GM18526 (cell line): ENCODE data around the gene DNAI2.

Experiments
- POLR2A ChIP-seq: IDR thresholded peaks from 3 replicates; pipeline ENCODE4 v1.6.1; 2011; ENCODE audit not compliant: insufficient read length; ENCODE audit errors: extremely low read depth

Gene DNAI2, protein sequence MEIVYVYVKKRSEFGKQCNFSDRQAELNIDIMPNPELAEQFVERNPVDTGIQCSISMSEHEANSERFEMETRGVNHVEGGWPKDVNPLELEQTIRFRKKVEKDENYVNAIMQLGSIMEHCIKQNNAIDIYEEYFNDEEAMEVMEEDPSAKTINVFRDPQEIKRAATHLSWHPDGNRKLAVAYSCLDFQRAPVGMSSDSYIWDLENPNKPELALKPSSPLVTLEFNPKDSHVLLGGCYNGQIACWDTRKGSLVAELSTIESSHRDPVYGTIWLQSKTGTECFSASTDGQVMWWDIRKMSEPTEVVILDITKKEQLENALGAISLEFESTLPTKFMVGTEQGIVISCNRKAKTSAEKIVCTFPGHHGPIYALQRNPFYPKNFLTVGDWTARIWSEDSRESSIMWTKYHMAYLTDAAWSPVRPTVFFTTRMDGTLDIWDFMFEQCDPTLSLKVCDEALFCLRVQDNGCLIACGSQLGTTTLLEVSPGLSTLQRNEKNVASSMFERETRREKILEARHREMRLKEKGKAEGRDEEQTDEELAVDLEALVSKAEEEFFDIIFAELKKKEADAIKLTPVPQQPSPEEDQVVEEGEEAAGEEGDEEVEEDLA

DNA sequence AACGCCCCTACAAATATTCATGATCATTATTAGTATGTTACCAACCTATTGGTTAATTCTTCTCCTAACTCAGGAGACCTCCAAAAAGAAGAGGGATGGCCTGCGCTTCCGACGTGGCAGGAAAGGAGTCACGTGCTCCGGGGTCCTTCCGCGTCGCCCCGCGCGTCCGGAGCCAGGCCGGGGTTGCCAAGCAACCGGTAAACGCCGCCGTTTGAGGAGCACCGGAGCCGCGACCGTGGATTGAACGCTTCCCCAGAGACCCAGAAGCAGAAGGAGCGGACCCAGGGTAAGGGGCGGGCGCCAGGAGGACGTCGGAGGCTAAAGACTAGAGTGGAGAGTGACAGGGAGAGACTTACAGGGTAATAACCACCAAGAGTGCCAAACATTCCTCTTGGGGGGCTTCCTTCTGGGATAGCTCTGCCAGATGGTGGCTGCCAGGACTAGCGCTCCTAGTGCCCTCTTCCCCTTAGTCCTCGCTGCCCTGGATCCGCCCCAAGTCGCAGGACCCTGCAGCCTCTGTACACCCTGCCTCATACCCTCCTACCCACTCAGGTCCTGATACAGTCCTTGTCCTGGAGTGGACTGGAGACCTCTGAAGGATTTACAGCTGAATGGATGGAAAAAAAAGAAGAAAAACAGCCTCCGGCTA, at the start of gene DNAI2:
DNAI2 (plus strand) TSS at position 175 of the 649 bp plus-strand sequence. CDS start 7,584 bp downstream, outside the sequence.
- TF ChIP-seq POLR2A: no peak

DNA sequence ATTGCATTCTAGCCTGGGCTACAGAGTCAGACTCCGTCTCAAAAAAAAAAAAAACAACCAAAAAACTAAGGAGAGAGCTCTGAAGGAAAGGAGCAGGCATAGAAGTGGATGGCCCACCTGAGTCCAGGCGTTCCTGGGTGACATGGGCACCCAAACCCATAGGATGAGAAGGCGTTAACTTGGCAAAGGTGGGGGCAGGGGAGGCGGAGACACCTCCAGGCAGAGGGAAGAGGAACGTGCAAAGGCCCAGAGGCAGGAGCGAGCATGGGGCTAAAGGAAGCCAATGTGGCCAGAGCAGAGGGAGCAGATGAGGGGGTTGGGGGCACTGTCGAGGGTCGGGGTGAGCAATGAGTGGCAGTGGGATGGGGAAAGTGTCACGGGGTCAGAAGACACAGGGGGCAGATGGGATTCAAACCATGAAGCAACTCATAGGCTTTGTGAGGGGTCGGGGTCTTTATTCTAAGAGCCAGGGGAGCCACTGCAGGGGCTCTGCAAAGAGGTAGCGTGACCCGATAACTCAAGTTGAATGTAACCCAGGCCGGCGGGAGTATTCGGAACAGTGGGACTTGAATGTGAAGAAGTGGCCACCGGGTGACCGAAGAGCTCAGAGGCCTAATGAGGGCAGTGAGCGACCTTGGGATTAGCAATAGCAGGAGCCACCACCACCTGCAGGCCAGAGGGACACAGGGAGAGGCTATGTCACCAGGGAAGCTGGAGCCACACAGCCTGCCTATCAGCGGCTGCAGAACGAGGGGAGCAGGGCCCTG, 48.9 kb upstream of the DNAI2 start:
- TF ChIP-seq POLR2A: no peak

DNA sequence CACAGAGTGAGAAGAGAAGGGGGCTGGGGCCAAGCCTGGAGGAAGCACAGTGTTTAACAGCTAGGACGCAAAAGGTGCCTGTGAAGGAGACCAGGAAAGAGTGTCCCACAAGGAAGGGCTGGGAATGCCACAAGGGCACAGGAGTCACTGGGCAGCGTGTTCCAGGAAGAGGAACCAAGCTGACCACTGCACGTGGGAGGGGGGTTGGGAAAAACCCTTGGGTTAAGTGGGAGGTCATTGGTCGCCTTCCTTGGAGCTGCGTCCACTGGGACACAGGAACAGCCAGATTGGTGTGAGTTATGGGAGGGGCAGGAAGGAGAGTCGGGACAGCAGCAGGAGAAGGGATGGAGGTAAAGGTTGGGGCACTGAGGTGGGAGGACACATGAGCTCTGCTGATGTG, 47.8 kb upstream of the DNAI2 start:
- no peak for TF ChIP-seq POLR2A

DNA sequence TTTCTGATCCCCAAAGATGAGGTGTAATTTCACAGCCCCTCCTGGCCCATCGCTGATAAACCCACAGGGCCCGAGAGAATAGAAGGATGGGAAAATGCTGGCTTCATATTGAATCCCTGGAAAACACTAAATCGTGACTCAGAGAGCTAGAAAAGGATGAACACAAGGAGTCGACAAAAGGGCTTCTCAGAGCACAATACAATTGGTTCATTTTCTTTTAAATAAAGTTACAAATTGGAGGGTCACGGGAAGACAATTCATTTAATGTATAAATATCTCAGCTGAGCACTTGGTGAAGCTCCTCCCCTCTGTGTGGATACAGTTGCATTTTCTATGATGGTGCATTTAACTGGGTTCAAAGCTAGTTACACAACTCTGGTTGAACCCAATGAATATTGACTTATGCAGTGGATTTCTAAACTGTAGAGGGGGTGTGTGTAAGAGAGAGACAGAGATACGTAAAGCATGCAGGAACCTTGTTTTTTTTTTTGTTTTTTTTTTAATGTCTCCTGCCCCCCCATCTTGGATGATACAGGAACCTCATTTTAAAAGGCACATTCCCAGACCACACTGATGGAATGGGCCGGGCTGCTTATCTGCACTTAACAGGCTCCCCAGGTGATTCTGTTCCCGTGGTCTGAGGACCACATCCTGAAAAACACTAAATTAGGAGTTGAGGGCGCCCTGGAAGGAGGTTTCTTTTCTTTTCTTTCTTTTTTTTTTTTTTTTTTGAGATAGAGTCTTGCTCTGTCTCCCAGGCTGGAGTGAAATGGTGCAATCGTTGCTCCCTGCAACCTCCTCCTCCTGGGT, 46.6 kb upstream of the DNAI2 start:
- no peak for TF ChIP-seq POLR2A

DNA sequence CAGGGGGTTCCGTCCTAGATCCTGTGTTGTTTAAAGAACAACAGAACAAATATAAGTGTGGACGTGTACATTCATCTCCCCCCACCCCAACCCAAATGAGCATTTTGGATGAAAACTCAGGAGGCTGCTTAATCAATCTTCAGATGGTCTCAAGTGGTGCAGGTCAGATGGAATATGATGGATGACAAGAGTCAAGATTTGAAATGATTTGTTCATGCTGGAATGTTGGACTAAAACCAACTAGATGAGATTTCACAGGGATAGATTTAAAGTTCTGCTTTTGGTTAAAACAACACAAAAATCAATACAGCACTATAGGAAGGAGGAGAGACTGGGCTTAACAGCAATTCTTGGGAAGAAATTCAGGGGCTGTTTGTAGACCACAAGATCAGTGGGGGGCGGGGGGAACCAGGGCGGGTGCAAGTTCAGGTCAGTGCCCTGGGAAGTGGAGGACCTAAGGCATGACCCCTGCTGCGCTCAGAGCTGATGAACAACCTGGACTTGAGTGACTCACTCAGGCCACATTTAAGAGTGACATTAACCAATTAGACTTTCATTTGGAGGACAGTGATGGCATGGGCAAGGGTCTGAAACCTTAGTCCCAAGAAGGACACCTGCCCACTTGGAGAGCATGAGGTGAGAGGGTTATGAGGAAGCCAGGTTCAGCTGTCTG, 45.6 kb upstream of the DNAI2 start:
- no peak for TF ChIP-seq POLR2A

DNA sequence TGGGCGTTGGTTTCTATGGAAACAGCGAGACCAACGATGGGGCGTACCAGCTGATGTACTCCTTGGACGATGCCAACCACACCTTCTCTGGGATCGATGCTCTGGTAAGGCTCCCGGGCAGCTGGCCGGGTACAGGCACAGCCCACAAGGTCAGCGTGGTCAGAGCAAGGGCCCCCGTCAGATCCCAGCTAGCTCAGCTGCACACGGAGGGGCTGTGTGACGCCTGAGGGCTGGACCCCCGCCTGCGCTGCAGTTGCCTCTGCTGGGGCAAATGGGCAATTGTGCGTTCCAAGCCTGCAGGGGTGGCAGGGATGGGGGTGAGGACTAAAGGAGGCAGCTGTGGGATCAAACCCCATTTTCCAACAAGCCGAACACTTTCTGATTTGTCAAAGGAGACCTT, 43.1 kb upstream of the DNAI2 start:
- TF ChIP-seq POLR2A: no peak

DNA sequence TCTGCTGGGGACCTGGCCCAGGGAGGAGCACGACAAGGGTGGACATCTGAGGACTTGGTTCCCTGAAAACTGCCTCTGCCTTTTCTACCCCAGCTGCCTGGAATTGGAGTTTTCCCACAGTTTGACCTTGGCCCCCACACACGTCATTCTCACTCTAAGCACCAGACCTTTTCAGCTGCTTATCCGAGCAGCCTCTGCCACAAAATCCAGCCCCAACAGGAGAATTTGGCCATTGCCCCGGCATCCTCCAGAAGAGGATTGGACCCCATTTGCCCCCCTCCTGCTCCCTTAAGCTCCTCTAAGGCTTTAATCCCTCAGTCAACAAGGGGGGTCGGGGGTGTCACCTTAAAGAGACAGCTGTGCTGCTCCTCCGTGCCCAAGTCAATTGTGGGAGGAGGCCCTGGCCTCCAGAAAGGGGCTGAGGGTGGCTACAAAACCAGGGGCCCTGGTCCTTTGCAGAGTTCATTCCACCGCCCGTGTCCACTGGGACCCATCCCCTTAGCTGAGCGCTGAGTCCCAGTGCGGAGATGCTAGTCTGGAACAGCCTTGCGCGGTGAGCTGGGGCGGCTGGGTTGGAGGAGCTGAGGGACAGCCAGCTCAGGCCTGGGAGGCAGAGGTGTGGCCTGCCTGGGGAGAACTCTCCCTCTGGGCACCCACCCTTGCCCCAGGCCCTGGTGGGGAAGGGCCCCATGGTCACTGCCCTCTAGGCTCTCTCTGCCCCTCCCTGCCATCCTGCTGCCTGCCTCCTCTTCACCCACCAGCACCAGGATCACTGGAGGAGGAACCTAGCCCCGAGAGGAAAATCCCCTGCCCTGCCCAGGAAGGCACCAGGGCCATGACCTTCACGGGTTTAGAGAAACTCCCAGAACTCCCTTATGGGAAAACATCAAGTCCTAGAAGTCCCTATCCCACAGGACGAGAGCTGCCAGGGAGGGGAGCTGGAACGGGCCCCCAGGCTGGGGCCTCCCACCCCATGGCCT, 41.8 kb upstream of the DNAI2 start:
- no peak for TF ChIP-seq POLR2A

DNA sequence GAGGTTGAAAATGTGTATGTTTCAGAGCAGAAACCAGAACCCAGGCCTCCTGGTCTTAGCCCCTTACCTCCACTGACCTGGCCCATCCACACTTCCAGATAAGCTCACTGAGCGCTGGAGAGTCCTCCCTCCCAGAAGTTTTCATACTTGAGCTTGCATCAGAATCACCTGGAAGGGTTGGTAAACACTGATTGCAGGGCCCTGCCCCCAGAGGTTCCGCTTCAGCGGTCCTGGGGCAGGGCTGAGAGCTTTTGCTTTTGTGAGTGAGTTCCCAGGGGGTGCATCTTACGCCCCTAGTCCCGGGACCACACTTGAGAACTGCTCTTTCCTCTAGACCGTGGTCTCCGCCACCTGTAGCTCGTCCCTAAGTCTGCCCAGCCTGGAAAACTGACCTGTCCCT, 40.1 kb upstream of the DNAI2 start:
- no peak for TF ChIP-seq POLR2A

DNA sequence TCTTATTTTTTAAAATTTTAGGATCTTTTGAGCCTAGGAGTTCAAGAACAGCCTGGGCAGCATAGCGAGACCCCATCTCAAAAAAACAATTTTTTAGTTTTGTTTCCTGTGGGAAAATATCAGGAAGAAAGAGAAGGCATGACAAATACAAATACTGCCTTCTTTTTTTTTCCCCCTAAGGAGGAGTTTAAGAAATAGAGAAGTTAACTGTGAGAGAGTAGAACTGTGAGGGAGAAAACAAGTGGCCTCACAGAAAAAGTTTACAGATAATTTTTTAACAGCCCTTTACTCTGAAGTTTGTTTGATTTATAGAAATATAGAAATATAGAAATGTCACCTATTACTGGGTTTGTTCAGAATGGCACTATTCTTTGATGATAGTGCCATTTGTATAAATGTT, 39.5 kb upstream of the DNAI2 start:
- no peak for TF ChIP-seq POLR2A

DNA sequence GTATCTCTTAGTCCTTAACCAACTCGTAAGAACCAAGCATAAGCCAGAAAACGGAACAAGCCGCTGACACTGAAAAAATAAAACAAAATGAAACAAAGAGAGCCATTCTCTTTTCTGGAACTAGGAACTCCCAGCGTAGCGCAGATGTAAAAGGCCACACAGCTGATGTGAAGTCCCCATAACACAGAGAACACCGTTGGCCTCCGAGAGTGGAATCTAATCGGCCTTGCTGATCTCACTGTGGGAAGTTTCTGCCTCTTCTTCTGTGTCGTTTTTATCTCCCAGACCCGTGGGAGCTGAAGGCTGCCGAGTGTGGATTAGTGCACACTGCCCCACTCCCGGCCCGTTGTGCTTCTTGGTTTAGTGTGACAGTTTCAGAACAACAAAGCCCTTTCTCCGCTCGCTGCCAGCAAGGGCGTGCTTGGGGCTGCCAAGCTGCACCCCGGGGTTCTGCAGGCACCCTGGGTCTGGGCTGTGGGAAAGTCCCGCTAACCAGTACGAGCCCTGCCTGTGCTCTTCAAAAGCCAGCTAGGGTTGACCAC, 38.9 kb upstream of the DNAI2 start:
- no peak for TF ChIP-seq POLR2A

DNA sequence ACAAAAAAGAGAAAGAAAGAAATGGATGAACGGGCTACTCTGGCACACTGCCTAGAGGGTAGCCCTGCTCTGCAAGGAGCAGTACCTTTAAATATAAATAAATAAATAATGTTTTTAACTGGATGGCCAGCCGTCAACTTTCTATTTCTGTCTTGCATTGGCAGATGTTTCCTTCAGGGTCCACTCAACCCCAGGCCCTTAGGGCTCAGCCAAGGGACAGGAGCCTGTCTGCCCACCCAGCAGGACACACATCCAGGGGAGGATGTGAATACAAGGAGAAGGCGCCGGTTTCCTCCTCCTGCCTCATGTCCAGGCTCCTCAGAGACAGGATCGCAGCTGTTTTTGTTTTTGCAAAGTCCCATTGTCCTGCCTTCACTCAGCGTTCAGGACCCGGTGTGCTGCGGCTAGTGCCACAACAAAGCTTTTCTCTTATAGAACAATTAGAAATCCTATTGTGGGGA, 38.1 kb upstream of the DNAI2 start:
- TF ChIP-seq POLR2A: no peak

DNA sequence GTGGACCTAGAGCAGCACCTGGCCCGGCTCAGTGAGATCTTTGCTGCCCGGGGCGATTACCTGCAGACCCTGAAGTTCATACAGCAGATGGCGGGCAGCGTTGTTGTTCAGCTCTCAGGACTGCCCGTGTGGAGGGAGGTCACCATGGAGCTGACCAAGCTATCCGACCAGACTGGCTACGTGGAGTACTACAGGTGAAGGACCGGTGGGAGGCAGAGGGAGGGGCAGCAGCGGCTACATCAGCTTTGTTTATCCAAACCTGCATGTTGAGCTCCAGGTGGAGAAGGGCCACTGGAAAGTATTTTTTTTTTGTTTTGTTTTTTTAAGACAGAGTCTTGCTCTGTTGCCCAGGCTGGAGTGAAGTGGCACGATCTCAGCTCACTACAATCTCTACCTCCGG, 36.7 kb upstream of the DNAI2 start:
- TF ChIP-seq POLR2A: no peak

DNA sequence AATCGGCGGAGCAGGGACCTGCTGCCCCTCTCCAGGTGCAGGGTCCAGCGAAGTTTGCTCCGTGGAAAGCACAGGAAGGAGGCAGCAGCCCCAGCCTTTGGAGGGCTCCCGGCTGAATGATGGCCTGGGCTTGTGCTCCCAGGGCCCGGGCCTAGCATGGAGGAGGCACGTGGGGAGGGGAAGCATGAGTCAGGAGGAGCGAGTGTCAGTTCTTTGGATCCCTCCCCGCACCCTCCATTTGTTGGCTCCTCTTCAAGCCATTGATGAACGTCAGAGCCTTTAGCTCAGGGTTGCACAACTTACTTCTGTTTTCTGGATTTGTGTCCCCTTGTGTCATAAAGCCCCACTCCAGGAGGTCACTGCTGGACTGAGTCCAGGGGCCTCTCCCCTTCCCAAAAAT, 34.9 kb upstream of the DNAI2 start:
- TF ChIP-seq POLR2A: no peak

DNA sequence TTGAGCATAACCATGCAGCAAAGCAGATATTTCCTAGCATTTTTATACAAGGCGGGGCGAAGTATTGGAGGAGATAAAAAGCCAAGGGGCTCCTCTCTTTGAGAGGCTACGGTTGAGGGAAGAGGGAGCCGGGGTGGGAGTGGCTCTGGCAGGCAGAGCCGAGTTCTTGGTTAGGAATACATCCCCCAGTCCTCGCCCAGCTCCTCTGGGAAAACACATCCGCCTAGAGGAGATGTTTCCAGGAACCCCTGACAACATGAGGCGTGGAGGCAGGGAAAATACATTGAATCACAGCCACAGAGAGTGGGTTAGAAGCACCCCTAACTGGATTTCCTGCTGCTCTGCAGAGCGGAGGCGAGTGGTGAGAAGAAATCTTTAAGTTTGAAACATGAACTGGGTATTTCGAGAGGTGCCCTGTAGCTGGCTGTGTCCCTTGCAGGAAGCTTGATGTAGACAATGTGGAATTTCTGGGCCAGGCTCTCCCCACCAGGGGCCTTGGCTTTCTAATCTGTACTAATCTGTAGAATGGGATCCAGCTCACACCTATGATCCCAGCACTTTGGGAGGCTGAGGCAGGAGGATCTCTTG, 33.3 kb upstream of the DNAI2 start:
- TF ChIP-seq POLR2A: no peak
